SU-DHL-6 (cell line): Measurements from ENCODE around the gene PITPNM3.

Experiments used
- CTCF ChIP-seq: fragments of 200-600 bp; sonication (generic); IDR thresholded peaks from one replicate; pipeline ENCODE4 v1.5.1; 2017; ENCODE audit warnings: antibody characterized with exemption, mild to moderate bottlenecking, low read length, moderate library complexity; ENCODE audit not compliant: insufficient read depth, poor library complexity, severe bottlenecking
- EZH2phosphoT487 ChIP-seq: fragments of 200-600 bp; sonication (generic), shearing (Covaris generic); conservative IDR thresholded peaks from 2 replicates; pipeline ENCODE4 v1.6.1; 2018; ENCODE audit warnings: mild to moderate bottlenecking, antibody characterized with exemption, low read length, moderate library complexity, mixed read lengths

GRCh38 chr17:6530324-6530920 lies 25.9 kb downstream of the PITPNM3 start:
- TF ChIP-seq CTCF (no peak), EZH2phosphoT487 (no peak)
